ENCODE measurements around the gene MAGI1.

GRCh38 chr3:65945480-65945879, 93.2 kb downstream of the MAGI1 start:
- no peak for TF ChIP-seq SP1 (IDR thresholded peaks at IDR 0.05)
- TF ChIP-seq FOXM1 (IDR thresholded peaks at IDR 0.05; ENCODE audit: borderline replicate concordance), result no peak
- TF ChIP-seq NFRKB (IDR thresholded peaks at IDR 0.05), result no peak
- TF ChIP-seq ELF4 (IDR thresholded peaks at IDR 0.05), result no peak
- no peak for TF ChIP-seq SUZ12 (IDR thresholded peaks at IDR 0.05)
- TF ChIP-seq BHLHE40 (IDR thresholded peaks at IDR 0.05; ENCODE audit: borderline replicate concordance), result no peak
- TF ChIP-seq CTBP1 (IDR thresholded peaks at IDR 0.05; ENCODE audit: borderline replicate concordance), result no peak
- TF ChIP-seq FOXA1 (IDR thresholded peaks at IDR 0.05), result no peak

Data from HEK293T (cell line).